Kidney epithelial cell (primary cell): ENCODE data around the gene TGM6. TPM values are rescaled to one million over a fixed set of nuclear protein-coding genes. Genes with fewer than 3 reads are reported as not detected.

Source experiments
- DNase-seq: peaks from one replicate; pipeline ENCODE4 v3.0.0-alpha.2; 2010; ENCODE audit warnings: low read depth
- H3K27me3 ChIP-seq: 2 replicates; pipeline ENCODE4 v1.6.0; 2011; ENCODE audit warnings: low read length; ENCODE audit not compliant: control insufficient read depth, insufficient read depth
- H3K36me3 ChIP-seq: 2 replicates; pipeline ENCODE4 v1.5.1; 2011; ENCODE audit warnings: low read length; ENCODE audit not compliant: control insufficient read depth, insufficient read depth
- H3K4me3 ChIP-seq: 2 replicates; pipeline ENCODE4 v1.5.1; 2011; ENCODE audit warnings: low read depth, mild to moderate bottlenecking, control low read depth, low read length
- CTCF ChIP-seq: IDR thresholded peaks from 2 replicates; pipeline ENCODE4 v1.5.1; 2011; ENCODE audit warnings: mild to moderate bottlenecking, moderate library complexity, low read length, control low read depth, inconsistent platforms; ENCODE audit not compliant: insufficient read depth, poor library complexity, severe bottlenecking
- total RNA-seq: library from RNA; depleted of rRNA; stranded (reverse); fragments of >200 nt; gene quantifications from 2 replicates; pipeline ENCODE4 v1.2.3, GENCODE V29; 2015

TGM6 gene
- total RNA-seq = not detected in 2 replicates

- no peak for TF ChIP-seq CTCF
- DNase-seq = no peak
These were observed at the start of gene TGM6 for GRCh38 chr20:2380601-2381000. Gene TGM6, plus strand, starts transcription at chr20:2380901. Its CDS starts 68 bp downstream, at chr20:2380969.

GRCh38 chr20:2331106-2331505 is 49.6 kb upstream of the TGM6 start:
- no peaks in the 10 kb centered on the region for H3K36me3 ChIP-seq
- DNase-seq = no peak
- H3K4me3 ChIP-seq = no peak overlapping the region
- H3K27me3 ChIP-seq = no peaks in the 10 kb centered on the region
- no peak for TF ChIP-seq CTCF

More at GRCh38 chr20:2380601-2381000, at the start of gene TGM6:
- Histone ChIP-seq H3K4me3 (no peak within 1 kb of the TSS), H3K36me3 (no peaks in the 10 kb centered on the region), H3K27me3 (no peaks in the 10 kb centered on the region)

GRCh38 chr20:2331901-2332565 is 48.7 kb upstream of the TGM6 start:
- Histone ChIP-seq H3K4me3 (no peak overlapping the region), H3K27me3 (no peaks in the 10 kb centered on the region), H3K36me3 (no peaks in the 10 kb centered on the region)
- no peak for TF ChIP-seq CTCF
- no peak for DNase-seq

GRCh38 chr20:2332711-2333110 is 48.0 kb upstream of the TGM6 start:
- DNase-seq = no peak
- H3K36me3 ChIP-seq = no peaks in the 10 kb centered on the region
- TF ChIP-seq CTCF = no peak
- no peaks in the 10 kb centered on the region for H3K27me3 ChIP-seq
- no peak overlapping the region for H3K4me3 ChIP-seq

- no peak for TF ChIP-seq CTCF
- DNase-seq = no peak
- Histone ChIP-seq H3K36me3 (no peaks in the 10 kb centered on the region), H3K4me3 (no peak overlapping the region), H3K27me3 (no peaks in the 10 kb centered on the region)
These were observed 46.9 kb upstream of the TGM6 start for GRCh38 chr20:2333821-2334220.
